Right cardiac atrium (tissue), 5 donors: ENCODE data around the gene DNAH11. TPM values are rescaled to one million over a fixed set of nuclear protein-coding genes. Genes with fewer than 3 reads are reported as not detected.

ENCODE experiments used
- ATAC-seq, 2 donors: fragments of 200-7000 bp; cut with Tn5 transposase; one replicate each; pipeline versions ENCODE4 v1.8.0 to v1.9.1; 2020; ENCODE audit warnings: moderate library complexity in 2 of 2, mild to moderate bottlenecking in 1 of 2
- DNase-seq, 3 donors: peaks; one replicate each; pipeline ENCODE4 v3.0.0-alpha.2; 2020
- H3K27ac ChIP-seq: one replicate; pipeline ENCODE4 v1.5.1; 2013; ENCODE audit warnings: mild to moderate bottlenecking, low read length, control low read depth, moderate library complexity
- H3K27me3 ChIP-seq: one replicate; pipeline ENCODE4 v1.6.1; 2013; ENCODE audit not compliant: control insufficient read depth, insufficient read depth
- H3K4me1 ChIP-seq: one replicate; pipeline ENCODE4 v1.6.1; 2013; ENCODE audit warnings: low read length; ENCODE audit not compliant: control insufficient read depth, insufficient read depth
- H3K4me3 ChIP-seq: one replicate; pipeline ENCODE4 v1.5.1; 2013; ENCODE audit warnings: low read length, control low read depth
- H3K9me3 ChIP-seq: one replicate; pipeline ENCODE4 v1.6.1; 2013; ENCODE audit warnings: low read length; ENCODE audit not compliant: control insufficient read depth
- WGBS: extraction: QIAGEN DNeasy Blood & Tissue Kit; methylation state at CpG from one replicate; pipeline ENCODE4 v1.1.7; 2013; 5-methylcytosine and 5-hydroxymethylcytosine counted together
- intact Hi-C, 4 donors: fragments of 100-400 bp; cut with DNase I; formaldehyde crosslinking; loops; one replicate each; pipeline versions ENCODE4 v1.11.0 to v1.14.0; 2022 to 2023
- polyA plus RNA-seq: library from polyadenylated mRNA; stranded (reverse); fragments of 200-250 nt; gene quantifications from one replicate; pipeline ENCODE4 v1.2.3, GENCODE V29; 2013
- total RNA-seq, 4 donors: library from RNA; stranded (reverse); fragmentation: NEBNext Ultra II Directional; extraction: Animal tissue kit (Norgen Biotek cat#: 25700); gene quantifications; one replicate each; pipeline ENCODE4 v1.2.1, GENCODE V29; 2021
- donor health status: healthy with polysubstance abuse.
- donor health status: DM: no; HTN: yes; CAD: no.
- donor health status: DM: no; HTN: no; CAD: no.
- donor health status: DM: no; HTN: yes; CAD: no; lungs with severe emphysema.
- donor health status: DM: yes; HTN: yes; CAD: no.

DNAH11 gene
- total and polyA plus RNA-seq, 5 donors: 0.86 to 6.4 (median 4.1) TPM

DNA sequence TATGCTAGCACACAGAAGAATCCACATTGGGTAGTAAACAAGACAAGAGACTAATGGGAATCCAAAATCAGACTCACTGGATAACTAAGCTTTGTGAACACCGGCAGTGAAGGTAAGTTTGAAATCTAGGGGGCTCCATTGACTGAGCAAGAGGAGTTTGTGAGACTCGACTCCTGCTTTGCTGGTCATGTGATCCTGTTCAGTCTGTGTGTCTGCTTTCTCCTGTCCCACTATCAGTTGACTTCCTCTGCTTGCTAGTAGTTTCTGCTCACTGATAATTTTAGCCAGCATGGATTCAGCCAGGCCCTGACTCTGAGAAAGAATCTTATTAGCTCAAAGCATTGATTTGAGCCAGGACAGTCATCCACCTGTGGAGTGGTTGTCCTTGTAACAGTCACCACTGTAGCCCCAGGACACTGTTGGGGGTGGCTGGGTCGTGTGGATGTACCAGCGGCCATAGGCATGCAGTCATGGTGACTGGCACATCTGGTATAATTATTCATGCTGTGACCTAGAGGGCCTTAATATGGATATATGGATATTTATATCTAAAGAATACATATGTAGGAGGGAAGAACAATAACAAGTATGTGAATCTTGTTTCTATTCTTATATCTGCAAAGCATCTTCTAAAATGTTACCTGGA is 44.4 kb downstream of the DNAH11 start:
- 44% methylated on average over 4 of the region's 4 CpGs for WGBS
- ATAC-seq (no peak), DNase-seq (no peak)
- H3K9me3 ChIP-seq: no peaks in the 10 kb centered on the region
- H3K4me1 ChIP-seq: no peaks in the 10 kb centered on the region
- no peaks in the 10 kb centered on the region for H3K27me3 ChIP-seq
- intact Hi-C loops: no loop called here
- no peak overlapping the region for H3K27ac ChIP-seq
- H3K4me3 ChIP-seq: no peak overlapping the region

DNA sequence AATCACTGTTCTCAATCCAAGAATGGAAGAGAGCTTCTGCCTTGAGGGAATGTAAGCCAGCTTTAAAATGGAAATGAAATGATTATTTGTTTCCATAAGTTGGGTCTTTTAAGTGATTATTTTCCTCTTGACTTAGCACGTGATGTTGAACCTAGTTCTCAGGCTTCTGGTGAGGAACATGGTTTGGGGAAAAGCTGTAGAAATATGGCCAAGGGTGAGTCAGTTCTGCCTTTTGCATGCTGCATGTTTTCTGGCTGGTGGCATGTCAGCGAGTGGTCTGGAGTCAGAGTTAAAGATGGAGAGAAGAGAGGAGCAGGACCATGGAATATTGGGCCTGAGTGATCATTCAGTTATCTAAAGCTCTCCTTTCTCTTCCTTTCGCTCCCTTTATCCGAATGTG is 54.0 kb downstream of the DNAH11 start:
- H3K27ac ChIP-seq: no peak overlapping the region
- ATAC-seq: no peak
- intact Hi-C loops: no loop called here
- WGBS: 82% methylated on average over 4 of the region's 4 CpGs
- no peak overlapping the region for H3K4me3 ChIP-seq
- no peaks in the 10 kb centered on the region for H3K27me3 ChIP-seq
- H3K9me3 ChIP-seq: no peaks in the 10 kb centered on the region
- H3K4me1 ChIP-seq: no peaks in the 10 kb centered on the region
- no peak for DNase-seq

DNA sequence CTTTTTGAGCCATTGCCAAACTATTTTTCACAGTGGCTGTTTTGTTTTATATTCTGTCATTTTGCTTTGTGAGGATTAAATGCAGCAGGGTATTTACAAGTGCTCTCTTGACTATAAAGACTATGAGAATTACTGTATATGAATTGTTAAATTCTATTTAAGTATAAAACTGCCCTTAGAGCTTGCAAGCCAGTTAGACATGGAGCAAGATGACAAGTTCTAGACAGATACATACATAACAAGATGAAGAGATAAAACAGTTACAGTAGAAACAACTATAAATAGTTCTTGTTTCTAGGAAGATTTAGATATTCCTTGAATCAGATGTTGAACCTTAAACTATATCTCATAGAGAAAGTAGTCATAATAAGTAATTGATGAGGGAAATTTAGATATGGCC is 60.6 kb downstream of the DNAH11 start:
- Histone ChIP-seq H3K9me3 (no peaks in the 10 kb centered on the region), H3K27me3 (no peaks in the 10 kb centered on the region), H3K27ac (no peak overlapping the region), H3K4me1 (no peaks in the 10 kb centered on the region), H3K4me3 (no peak overlapping the region)
- ATAC-seq: no peak
- DNase-seq: no peak
- intact Hi-C loops: no loop called here

DNA sequence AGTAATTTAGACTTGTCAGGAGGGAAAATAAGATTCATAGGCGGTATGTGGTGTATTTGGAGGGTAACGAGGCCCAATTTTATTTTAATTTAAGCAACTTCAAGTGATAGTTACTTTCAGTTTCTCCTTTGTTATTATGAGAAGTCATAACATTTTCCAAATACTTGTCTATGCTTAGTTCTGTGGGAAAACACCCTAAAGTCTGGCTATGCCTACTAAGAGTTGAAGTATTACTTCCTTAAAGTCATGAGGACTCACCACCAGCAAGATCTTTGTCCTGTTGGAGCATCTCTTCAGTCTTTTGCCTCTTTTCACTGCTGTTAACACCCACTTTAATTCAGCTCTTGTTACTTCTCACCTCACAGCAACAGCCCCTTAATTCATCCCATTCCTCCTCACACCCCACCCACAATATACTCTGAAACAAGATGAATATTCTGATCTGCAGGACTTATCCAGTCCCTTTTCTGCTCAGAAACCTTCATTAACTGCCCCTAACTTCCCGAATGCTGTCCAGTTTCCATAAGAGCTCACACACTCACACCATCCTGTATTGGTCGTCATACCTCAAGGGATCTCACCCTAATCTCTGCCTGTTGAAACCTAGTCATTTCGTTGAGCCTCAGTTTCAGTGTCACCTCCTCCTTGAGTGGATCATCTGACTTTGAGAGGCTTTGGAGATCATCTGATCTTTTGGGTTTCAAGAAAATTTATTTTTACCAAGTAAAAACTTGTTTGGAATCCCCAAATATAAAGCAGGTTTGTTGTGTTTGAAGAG is 61.3 kb downstream of the DNAH11 start:
- Histone ChIP-seq H3K4me3 (no peak overlapping the region), H3K27me3 (no peaks in the 10 kb centered on the region), H3K4me1 (no peaks in the 10 kb centered on the region), H3K27ac (no peak overlapping the region), H3K9me3 (no peaks in the 10 kb centered on the region)
- ATAC-seq (no peak), DNase-seq (no peak)
- intact Hi-C loops: no loop called here
- 80% methylated on average over 5 of the region's 5 CpGs for WGBS

DNA sequence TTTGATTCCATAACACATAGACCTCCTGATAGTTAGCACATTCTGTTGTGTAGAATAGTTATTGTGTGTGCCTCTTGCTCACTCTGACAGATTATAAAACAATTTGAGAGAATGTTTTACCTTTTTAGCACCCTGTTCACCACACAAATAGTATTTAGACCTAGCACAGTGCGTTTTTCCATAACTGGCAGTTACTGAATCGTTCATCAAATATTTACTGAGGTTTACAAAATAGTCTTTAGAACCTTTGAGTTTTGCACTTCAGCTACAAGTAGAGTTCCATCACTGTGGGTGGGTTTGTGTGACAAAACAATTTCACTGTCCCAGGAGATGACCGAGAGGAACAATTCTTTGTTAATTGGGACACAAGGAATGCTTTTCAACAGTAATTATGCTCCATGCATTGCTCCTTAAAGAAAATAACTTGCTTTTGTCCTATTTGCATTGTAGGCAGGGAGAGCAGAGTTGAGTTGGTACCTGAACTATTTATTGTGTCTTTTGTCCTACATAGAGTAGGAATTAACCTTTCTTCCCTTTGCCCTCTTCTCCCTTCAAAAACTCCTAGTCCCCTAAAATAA is 62.3 kb downstream of the DNAH11 start:
- H3K27ac ChIP-seq: no peak overlapping the region
- 81% methylated on average over 3 of the region's 3 CpGs for WGBS
- no peak for ATAC-seq
- no peaks in the 10 kb centered on the region for H3K27me3 ChIP-seq
- intact Hi-C loops: no loop called here
- no peak for DNase-seq
- H3K9me3 ChIP-seq: no peaks in the 10 kb centered on the region
- H3K4me1 ChIP-seq: no peaks in the 10 kb centered on the region
- no peak overlapping the region for H3K4me3 ChIP-seq

DNA sequence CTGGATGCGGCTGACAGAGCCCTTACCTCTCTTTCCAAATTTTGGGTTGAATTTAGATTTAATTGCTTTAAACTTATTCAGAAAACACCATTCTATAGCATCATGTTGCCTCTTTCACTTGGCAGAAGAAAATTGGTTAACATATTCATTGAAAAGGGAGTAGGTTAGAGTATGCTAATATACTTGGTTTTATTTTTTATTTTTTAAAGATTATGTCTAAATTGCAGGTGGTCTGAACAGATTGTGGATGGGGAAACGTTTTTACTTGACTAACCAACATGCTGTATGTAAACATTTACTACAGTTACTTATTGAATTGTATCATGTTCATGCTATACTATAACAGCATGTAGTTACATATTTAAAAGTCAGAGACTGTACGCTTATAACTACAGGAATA is 65.6 kb downstream of the DNAH11 start:
- Histone ChIP-seq H3K27ac (no peak overlapping the region), H3K4me1 (no peaks in the 10 kb centered on the region), H3K27me3 (no peaks in the 10 kb centered on the region), H3K9me3 (no peaks in the 10 kb centered on the region), H3K4me3 (no peak overlapping the region)
- DNase-seq (no peak), ATAC-seq (no peak)
- 74% methylated on average over 3 of the region's 3 CpGs for WGBS
- intact Hi-C loops: no loop called here

GRCh38 chr7:21611129-21611528 is 68.3 kb downstream of the DNAH11 start:
- ATAC-seq: no peak
- DNase-seq: no peak
- Histone ChIP-seq H3K27ac (no peak overlapping the region), H3K4me1 (no peaks in the 10 kb centered on the region), H3K4me3 (no peak overlapping the region), H3K27me3 (no peaks in the 10 kb centered on the region), H3K9me3 (no peaks in the 10 kb centered on the region)
- 86% methylated on average over 4 of the region's 4 CpGs for WGBS
- intact Hi-C loops: no loop called here

DNA sequence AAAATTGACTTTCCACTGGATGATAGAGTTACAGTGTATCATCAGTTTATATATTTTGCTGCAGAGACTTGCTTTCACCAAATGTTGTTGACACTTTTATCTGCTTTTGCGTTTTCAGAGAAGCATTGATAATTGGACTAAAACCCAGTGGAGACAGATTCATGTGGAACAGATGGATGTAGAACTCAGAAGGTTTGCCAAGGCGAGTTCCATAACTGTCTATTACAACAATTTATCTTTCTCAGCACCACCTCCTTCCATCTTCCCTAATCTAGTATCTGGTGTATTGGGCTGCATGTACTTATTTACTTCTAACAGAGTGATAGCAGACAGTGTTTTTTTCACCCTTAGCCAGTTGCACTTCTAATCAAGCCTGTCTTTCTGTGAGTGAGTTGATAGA is 73.3 kb downstream of the DNAH11 start:
- Histone ChIP-seq H3K27ac (no peak overlapping the region), H3K27me3 (no peaks in the 10 kb centered on the region), H3K4me1 (no peaks in the 10 kb centered on the region), H3K9me3 (no peaks in the 10 kb centered on the region), H3K4me3 (no peak overlapping the region)
- peak in 1 of 2 donors; percentile 36 for ATAC-seq
- intact Hi-C loops: no loop called here
- 21% methylated on average over 2 of the region's 2 CpGs for WGBS
- no peak for DNase-seq

GRCh38 chr7:21616796-21617436 is 74.1 kb downstream of the DNAH11 start:
- no peaks in the 10 kb centered on the region for H3K4me1 ChIP-seq
- H3K27me3 ChIP-seq: no peaks in the 10 kb centered on the region
- no peaks in the 10 kb centered on the region for H3K9me3 ChIP-seq
- no peak overlapping the region for H3K27ac ChIP-seq
- DNase-seq (no peak), ATAC-seq (no peak)
- intact Hi-C loops: no loop called here
- H3K4me3 ChIP-seq: no peak overlapping the region
- 60% methylated on average over 7 of the region's 7 CpGs for WGBS

DNA sequence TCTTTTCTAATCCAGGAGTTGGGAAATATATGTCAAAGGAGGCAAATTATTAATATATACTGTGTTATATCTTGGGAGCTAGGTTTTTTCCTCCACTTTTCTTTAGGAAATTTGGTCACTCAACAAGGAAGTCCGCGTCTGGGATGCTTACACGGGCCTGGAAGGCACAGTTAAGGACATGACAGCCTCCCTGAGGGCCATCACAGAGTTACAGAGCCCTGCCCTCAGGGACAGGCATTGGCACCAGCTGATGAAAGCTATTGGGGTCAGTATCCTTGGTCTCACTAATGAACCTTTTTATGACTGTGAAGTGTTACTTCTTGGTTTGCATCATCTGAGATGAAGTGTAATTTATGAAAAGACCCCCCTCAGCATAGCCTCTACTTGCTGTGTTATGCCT is 74.7 kb downstream of the DNAH11 start:
- ATAC-seq: peak; percentile 17 to 43
- H3K4me1 ChIP-seq: no peaks in the 10 kb centered on the region
- H3K27ac ChIP-seq: peak overlapping the region; percentile 38
- no peak for DNase-seq
- no peaks in the 10 kb centered on the region for H3K9me3 ChIP-seq
- 53% methylated on average over 3 of the region's 3 CpGs for WGBS
- H3K4me3 ChIP-seq: no peak overlapping the region
- H3K27me3 ChIP-seq: no peaks in the 10 kb centered on the region
- intact Hi-C loops: no loop called here

DNA sequence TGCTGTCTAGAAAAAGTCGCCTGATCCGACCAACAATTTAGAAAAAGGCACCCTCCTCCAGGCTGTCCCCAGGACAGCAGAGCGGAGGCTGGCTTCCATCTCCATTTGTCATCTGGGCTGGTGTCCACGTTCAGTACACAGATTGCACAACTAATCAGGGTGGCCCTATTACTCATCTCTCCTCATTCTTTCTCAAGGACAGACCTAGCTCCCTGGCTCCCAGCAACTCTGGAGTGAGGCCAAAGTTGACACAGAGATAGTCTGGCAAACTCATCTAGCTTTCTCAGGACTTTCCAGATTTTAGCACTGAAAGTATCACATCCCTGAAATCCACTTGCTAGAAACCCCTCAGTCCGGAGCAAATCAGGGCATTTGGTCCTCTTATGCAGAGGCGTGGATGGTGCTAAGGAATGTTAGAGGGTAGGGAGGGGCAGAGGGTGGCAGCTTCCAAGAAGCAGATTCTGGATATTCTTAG is 75.1 kb downstream of the DNAH11 start:
- Histone ChIP-seq H3K27ac (peak overlapping the region; percentile 38), H3K27me3 (no peaks in the 10 kb centered on the region), H3K9me3 (no peaks in the 10 kb centered on the region), H3K4me1 (no peaks in the 10 kb centered on the region), H3K4me3 (no peak overlapping the region)
- ATAC-seq (peak; percentile 97 to 98), DNase-seq (peak; percentile 78 to 85 (median 85))
- 48% methylated on average over 6 of the region's 6 CpGs for WGBS
- intact Hi-C loops: no loop called here
